K562 (cell line): ENCODE data around the gene HDAC10. TPM values are rescaled to one million over a fixed set of nuclear protein-coding genes. Genes with fewer than 3 reads are reported as not detected.

ENCODE experiments used
- CCAR2 ChIP-seq: fragments of 200-400 bp; formaldehyde crosslinking; IDR thresholded peaks from 2 replicates; pipeline ENCODE4 v1.6.1; 2017; ENCODE audit warnings: mild to moderate bottlenecking, low read depth, low read length
- CLOCK ChIP-seq: fragments of 250-450 bp; sonication (Bioruptor Pico); IDR thresholded peaks from 2 replicates; pipeline ENCODE4 v1.4.0; 2020; ENCODE audit warnings: mild to moderate bottlenecking, moderate library complexity, borderline replicate concordance
- CREBBP ChIP-seq: IDR thresholded peaks from one replicate; pipeline ENCODE4 v1.6.1; 2012; ENCODE audit warnings: low read depth, mild to moderate bottlenecking, control low read depth, inconsistent platforms, low read length
- ELF1 ChIP-seq: fragments of 200-800 bp; sonication (Bioruptor generic); IDR thresholded peaks from 2 replicates; pipeline ENCODE4 v1.6.1; 2016; ENCODE audit warnings: missing genetic modification characterization, missing compliant biosample characterization
- ETV6 ChIP-seq, 3 experiments: fragments of 150-350 bp in 1 of 3; sonication (generic) in 1 of 3; formaldehyde crosslinking in 1 of 3; IDR thresholded peaks; 2 replicates each; pipeline versions ENCODE4 v1.6.1 to v1.8.0; 2014 to 2022; ENCODE audit warnings: borderline replicate concordance in 2 of 3, low read depth in 2 of 3, antibody characterized with exemption in 1 of 3, low read length in 1 of 3, mild to moderate bottlenecking in 1 of 3, missing genetic modification reagents in 1 of 3
- GATAD2A ChIP-seq: fragments of 450-650 bp; IDR thresholded peaks from 2 replicates; pipeline ENCODE4 v1.6.1; 2017
- HEY1 ChIP-seq: fragments of 250-450 bp; sonication (Bioruptor Pico); IDR thresholded peaks from 2 replicates; pipeline ENCODE4 v1.5.0; 2020; ENCODE audit warnings: mild to moderate bottlenecking, moderate library complexity, borderline replicate concordance
- ILK ChIP-seq: fragments of 450-650 bp; IDR thresholded peaks from 2 replicates; pipeline ENCODE4 v1.6.1; 2016; ENCODE audit warnings: missing genetic modification characterization, low read depth, mild to moderate bottlenecking, missing compliant biosample characterization, moderate library complexity, borderline replicate concordance
- MED1 ChIP-seq: sonication (generic); formaldehyde crosslinking; IDR thresholded peaks from 2 replicates; pipeline ENCODE4 v1.8.1; 2023; ENCODE audit warnings: missing genetic modification reagents, borderline replicate concordance
- NELFE ChIP-seq: IDR thresholded peaks from 2 replicates; pipeline ENCODE4 v1.6.1; 2011; ENCODE audit warnings: mild to moderate bottlenecking; ENCODE audit not compliant: insufficient read depth, insufficient read length
- NFIX ChIP-seq: fragments of 250-450 bp; sonication (Bioruptor Pico); IDR thresholded peaks from 2 replicates; pipeline ENCODE4 v1.4.0; 2020; ENCODE audit warnings: low read depth, mild to moderate bottlenecking, moderate library complexity
- NR3C1 ChIP-seq: sonication (generic); formaldehyde crosslinking; IDR thresholded peaks from 2 replicates; pipeline ENCODE4 v1.8.1; 2022; ENCODE audit warnings: missing genetic modification reagents
- NRF1 ChIP-seq, 2 experiments: fragments of 450-650 bp; IDR thresholded peaks in 1 of 2; conservative IDR thresholded peaks in 1 of 2; 2 replicates each; pipeline ENCODE4 v1.6.1; 2014; ENCODE audit warnings: mild to moderate bottlenecking in 2 of 2
- PPARD ChIP-seq: fragments of 250-450 bp; sonication (Bioruptor Pico); IDR thresholded peaks from 2 replicates; pipeline ENCODE4 v1.8.0; 2022; ENCODE audit warnings: inconsistent platforms, mild to moderate bottlenecking, moderate library complexity
- RERE ChIP-seq: sonication (generic); formaldehyde crosslinking; IDR thresholded peaks from 2 replicates; pipeline ENCODE4 v1.8.0; 2023; ENCODE audit warnings: missing genetic modification reagents, mild to moderate bottlenecking, borderline replicate concordance
- XRCC3 ChIP-seq: fragments of 450-650 bp; IDR thresholded peaks from 2 replicates; pipeline ENCODE4 v1.6.1; 2017; ENCODE audit warnings: mild to moderate bottlenecking, moderate library complexity
- ZNF3 ChIP-seq: fragments of 250-450 bp; sonication (Bioruptor Pico); IDR thresholded peaks from 2 replicates; pipeline ENCODE4 v1.5.0; 2021; ENCODE audit warnings: mild to moderate bottlenecking, moderate library complexity
- polyA plus RNA-seq, 8 experiments: library from polyadenylated mRNA; depleted of rRNA in 4 of 8; stranded (reverse) in 5 of 8; unstranded in 3 of 8; fragments of >200 nt; fragmentation: Nextera tagmentation in 2 of 8; fragmentation: Illumina TruSeq in 1 of 8; extraction: Ambion mirVana in 2 of 8; extraction: Trizol in 1 of 8; gene quantifications; 2 replicates each; pipeline versions ENCODE4 v1.2.1 to v1.2.3, GENCODE V29; 2011 to 2014; ENCODE audit warnings: inconsistent platforms in 1 of 8, missing spikeins in 1 of 8
- total RNA-seq, 7 experiments: library from RNA; depleted of rRNA in 6 of 7; stranded (reverse); fragments of >200 nt in 6 of 7; fragmentation: Illumina TruSeq in 2 of 7; extraction: Trizol in 2 of 7; gene quantifications; 2 replicates each; pipeline versions ENCODE4 v1.2.1 to v1.2.3, GENCODE V29; 2011 to 2021; ENCODE audit warnings: low replicate concordance in 1 of 7

Gene HDAC10
- total and polyA plus RNA-seq, 9 of the 15 experiments (the other 6 are each of a cell fraction or from before 2014, with no cell fraction given) = 0.10 to 44.2 (median 6.5) TPM

GRCh38 chr22:50250555-50251476 lies at the start of gene HDAC10 (continued):
- TF ChIP-seq RERE (CRISPR knock-in tag) (no peak), PPARD (CRISPR knock-in tag) (no peak), CREBBP (no peak), CCAR2 (no peak), ELF1 (peak; percentile 68), ILK (no peak), GATAD2A (no peak), ETV6 (IDR thresholded peaks at IDR 0.05; ENCODE audit: borderline replicate concordance in 1 of 2, low read depth in 2 of 2, low read length in 1 of 2) (no peak), ETV6 (CRISPR knock-in tag; IDR thresholded peaks at IDR 0.05; ENCODE audit: borderline replicate concordance) (no peak), HEY1 (no peak), NELFE (no peak), NFIX (CRISPR knock-in tag) (no peak), NR3C1 (CRISPR knock-in tag) (no peak), XRCC3 (no peak), MED1 (CRISPR knock-in tag) (no peak), ZNF3 (CRISPR knock-in tag) (no peak), NRF1 (conservative IDR thresholded peaks at IDR 0.05 in 1 of 2, IDR thresholded peaks at IDR 0.05 in 1 of 2) (peak; percentile 68 to 75; a peak in 3 of 4 replicates), CLOCK (CRISPR knock-in tag) (no peak)
